Fibroblast of skin of back (primary cell): ENCODE measurements around the gene NRXN2.
"Not testable (repeated sequence)": the region's sequence is repeated elsewhere in the genome, so short reads cannot be mapped to it uniquely, and the experiment has no call there.

Source experiments
- DNase-seq: peaks from one replicate; pipeline ENCODE4 v3.0.0-alpha.2; 2013

NRXN2 gene

DNA sequence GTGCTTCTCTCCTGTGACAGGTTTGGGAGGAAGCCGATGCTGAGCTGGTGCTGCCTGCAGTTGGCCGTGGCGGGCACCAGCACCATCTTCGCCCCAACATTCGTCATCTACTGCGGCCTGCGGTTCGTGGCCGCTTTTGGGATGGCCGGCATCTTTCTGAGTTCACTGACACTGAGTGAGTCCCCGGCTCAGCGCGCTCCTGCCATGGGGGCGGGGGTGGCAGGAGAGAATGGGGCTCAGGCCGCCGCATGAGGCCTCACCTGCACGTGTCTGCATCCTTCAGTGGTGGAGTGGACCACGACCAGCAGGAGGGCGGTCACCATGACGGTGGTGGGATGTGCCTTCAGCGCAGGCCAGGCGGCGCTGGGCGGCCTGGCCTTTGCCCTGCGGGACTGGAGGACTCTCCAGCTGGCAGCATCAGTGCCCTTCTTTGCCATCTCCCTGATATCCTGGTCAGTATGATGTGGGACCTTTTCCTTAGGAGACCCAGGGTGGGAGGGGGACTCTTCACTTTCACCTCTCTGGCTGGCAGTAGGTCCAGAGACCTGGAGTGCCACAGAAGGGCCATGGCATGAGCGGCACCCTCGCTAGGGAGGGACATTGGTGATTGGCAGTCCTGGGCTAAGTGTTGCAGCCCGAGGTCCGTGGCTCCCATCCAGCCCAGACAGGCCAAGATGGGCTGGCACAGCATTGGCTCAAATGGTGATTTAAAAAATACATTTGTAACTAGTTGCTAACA is 160.8 kb downstream of the NRXN2 start:
- DNase-seq: no peak

DNA sequence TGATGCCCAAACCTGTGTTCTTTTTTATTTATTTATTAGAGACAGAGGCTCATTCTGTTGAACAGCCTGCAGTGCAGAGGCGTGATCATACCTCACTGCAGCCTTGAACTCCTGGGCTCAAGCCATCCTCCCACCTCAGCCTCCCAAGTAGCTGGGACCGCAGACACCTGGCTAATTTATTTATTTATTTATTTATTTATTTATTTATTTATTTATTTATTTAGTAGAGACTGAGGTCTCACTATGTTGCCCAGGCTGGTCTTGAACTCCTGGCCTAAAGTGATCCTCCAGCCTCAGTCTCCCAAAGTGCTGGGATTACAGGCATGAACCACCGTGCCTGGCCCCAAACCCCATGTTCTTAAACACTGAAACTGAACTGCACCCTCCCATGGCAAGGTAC is 161.6 kb downstream of the NRXN2 start:
- not testable (repeated sequence) for DNase-seq

DNA sequence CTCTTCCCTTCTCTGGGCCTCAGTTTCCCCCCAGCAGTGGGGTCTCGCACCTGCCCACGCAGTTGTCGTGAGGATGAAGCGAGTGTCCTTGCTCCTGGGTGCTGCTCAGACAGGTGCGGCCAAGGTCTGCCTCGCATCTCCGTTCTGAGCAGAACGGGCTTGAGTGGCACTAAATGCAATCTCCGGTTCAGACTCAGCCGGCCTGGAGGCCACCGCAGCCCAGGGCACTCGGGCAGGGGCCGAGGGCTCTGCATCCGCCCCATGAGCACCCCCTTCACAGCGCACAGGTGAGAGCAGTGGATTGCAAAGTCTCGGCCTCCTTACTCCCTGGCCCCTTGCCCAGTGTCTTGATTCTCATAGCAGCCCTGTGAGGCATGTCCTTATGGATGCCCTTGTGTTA is 162.1 kb downstream of the NRXN2 start:
- DNase-seq: no peak

GRCh38 chr11:64560139-64560771 is 162.7 kb downstream of the NRXN2 start:
- no peak for DNase-seq

GRCh38 chr11:64559351-64560138 is 163.5 kb downstream of the NRXN2 start:
- DNase-seq: no peak

GRCh38 chr11:64558869-64559268 is 164.1 kb downstream of the NRXN2 start:
- no peak for DNase-seq

- no peak for DNase-seq
These were observed 164.8 kb downstream of the NRXN2 start for GRCh38 chr11:64558065-64558745.

- DNase-seq: no peak
These were observed 166.2 kb downstream of the NRXN2 start for GRCh38 chr11:64556721-64557250.
